Karpas-422 (cell line): ENCODE data around the gene KIFC1. TPM values are rescaled to one million over a fixed set of nuclear protein-coding genes. Genes with fewer than 3 reads are reported as not detected.
"Not testable (repeated sequence)": the region's sequence is repeated elsewhere in the genome, so short reads cannot be mapped to it uniquely, and the experiment has no call there.

ENCODE experiments used
- DNase-seq: peaks from one replicate; pipeline ENCODE4 v3.0.0-alpha.2; 2015
- H2AFZ ChIP-seq: fragments of 200-600 bp; sonication (generic); 2 replicates; pipeline ENCODE4 v1.6.1; 2014; ENCODE audit warnings: antibody characterized with exemption, low read length, mixed read lengths
- H3K27ac ChIP-seq: fragments of 200-600 bp; sonication (generic); 2 replicates; pipeline ENCODE4 v1.5.1; 2014; ENCODE audit warnings: mild to moderate bottlenecking, low read length, moderate library complexity
- H3K27me3 ChIP-seq: fragments of 200-600 bp; sonication (generic); 2 replicates; pipeline ENCODE4 v1.6.1; 2014; ENCODE audit warnings: low read length, mixed read lengths
- H3K36me3 ChIP-seq: fragments of 200-600 bp; sonication (generic); 2 replicates; pipeline ENCODE4 v1.6.1; 2014; ENCODE audit warnings: low read length, mixed read lengths; ENCODE audit not compliant: insufficient read depth
- H3K4me1 ChIP-seq: fragments of 200-600 bp; sonication (generic); 2 replicates; pipeline ENCODE4 v1.6.1; 2014; ENCODE audit warnings: mild to moderate bottlenecking, low read length, mixed read lengths
- H3K4me2 ChIP-seq: fragments of 200-600 bp; sonication (generic); 2 replicates; pipeline ENCODE4 v1.6.1; 2014; ENCODE audit warnings: low read length, low read depth, mild to moderate bottlenecking; ENCODE audit not compliant: poor library complexity, severe bottlenecking
- H3K4me3 ChIP-seq: fragments of 200-600 bp; sonication (generic); 2 replicates; pipeline ENCODE4 v1.5.1; 2014; ENCODE audit warnings: mild to moderate bottlenecking, antibody characterized with exemption, low read length, mixed read lengths
- H3K79me2 ChIP-seq: fragments of 200-600 bp; sonication (generic); 2 replicates; pipeline ENCODE4 v1.6.1; 2014; ENCODE audit warnings: mild to moderate bottlenecking, low read length, mixed read lengths
- H3K9ac ChIP-seq: fragments of 200-600 bp; sonication (generic); 2 replicates; pipeline ENCODE4 v1.6.0; 2014; ENCODE audit warnings: low read length
- H3K9me2 ChIP-seq: fragments of 200-600 bp; sonication (generic), shearing (Covaris generic); replicated peaks from 2 replicates; pipeline ENCODE4 v1.6.0; 2014; ENCODE audit warnings: mild to moderate bottlenecking, low read length, moderate library complexity; ENCODE audit not compliant: insufficient read depth
- H3K9me3 ChIP-seq: fragments of 300-700, 200-600 bp; sonication (generic); 2 replicates; pipeline ENCODE4 v1.6.1; 2014; ENCODE audit warnings: low read length, mixed read lengths
- H4K20me1 ChIP-seq: fragments of 200-600 bp; sonication (generic); 2 replicates; pipeline ENCODE4 v1.6.1; 2014; ENCODE audit warnings: mild to moderate bottlenecking, antibody characterized with exemption, low read length, low read depth; ENCODE audit not compliant: insufficient read depth
- total RNA-seq: library from RNA; depleted of rRNA; stranded (reverse); fragments of >200 nt; shearing (Covaris generic); gene quantifications from 2 replicates; pipeline ENCODE4 v1.2.3, GENCODE V29; 2014; ENCODE audit warnings: low replicate concordance; rRNA removed

KIFC1 gene, protein sequence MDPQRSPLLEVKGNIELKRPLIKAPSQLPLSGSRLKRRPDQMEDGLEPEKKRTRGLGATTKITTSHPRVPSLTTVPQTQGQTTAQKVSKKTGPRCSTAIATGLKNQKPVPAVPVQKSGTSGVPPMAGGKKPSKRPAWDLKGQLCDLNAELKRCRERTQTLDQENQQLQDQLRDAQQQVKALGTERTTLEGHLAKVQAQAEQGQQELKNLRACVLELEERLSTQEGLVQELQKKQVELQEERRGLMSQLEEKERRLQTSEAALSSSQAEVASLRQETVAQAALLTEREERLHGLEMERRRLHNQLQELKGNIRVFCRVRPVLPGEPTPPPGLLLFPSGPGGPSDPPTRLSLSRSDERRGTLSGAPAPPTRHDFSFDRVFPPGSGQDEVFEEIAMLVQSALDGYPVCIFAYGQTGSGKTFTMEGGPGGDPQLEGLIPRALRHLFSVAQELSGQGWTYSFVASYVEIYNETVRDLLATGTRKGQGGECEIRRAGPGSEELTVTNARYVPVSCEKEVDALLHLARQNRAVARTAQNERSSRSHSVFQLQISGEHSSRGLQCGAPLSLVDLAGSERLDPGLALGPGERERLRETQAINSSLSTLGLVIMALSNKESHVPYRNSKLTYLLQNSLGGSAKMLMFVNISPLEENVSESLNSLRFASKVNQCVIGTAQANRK
- 37.8 and 42.8 TPM in 2 replicates for total RNA-seq

DNA sequence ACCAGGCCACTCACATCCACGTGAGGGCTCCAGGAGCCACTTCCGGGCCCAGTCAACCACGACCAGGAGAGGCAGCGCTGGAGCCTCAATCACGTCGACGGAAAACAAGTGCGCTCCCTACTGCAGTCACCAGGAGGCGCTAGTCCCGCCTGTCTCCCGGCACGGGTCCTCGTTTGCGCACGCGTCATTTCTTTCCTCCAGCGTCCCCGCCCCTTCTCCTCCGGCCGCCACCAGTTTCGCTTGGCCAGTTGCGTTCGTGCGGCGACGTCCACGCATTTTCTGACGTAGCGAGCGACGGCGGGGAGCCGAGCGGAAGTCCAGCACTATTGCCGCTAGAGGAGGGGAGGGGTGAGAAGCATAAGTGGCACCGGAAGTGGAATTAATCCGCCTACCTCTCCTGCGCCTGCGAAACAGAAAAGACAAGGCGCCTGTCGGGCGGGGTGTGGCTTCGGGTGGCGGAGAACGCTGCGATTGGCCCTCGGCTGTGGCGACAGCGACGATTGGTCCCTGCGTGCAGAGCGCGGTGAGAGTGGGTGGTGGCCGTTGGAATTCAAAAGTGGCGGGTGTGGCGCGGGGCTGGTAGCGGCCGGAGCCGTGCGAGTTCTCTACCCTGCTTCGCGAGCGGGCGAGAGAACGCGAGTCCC is at the start of gene KIFC1:
Gene KIFC1 (plus strand): TSS at position 546 of the 644 bp plus-strand sequence. CDS start 163 bp downstream, outside the sequence.
- Histone ChIP-seq H3K9ac (peak within 1 kb of the TSS; percentile 89), H3K27ac (peak within 1 kb of the TSS; percentile 79), H3K4me3 (peak within 1 kb of the TSS; percentile 84), H3K9me3 (no peaks in the 10 kb centered on the region), H2AFZ (peak within 1 kb of the TSS; percentile 46), H4K20me1 (no peaks in the 10 kb centered on the region), H3K4me2 (peak within 1 kb of the TSS; percentile 80), H3K9me2 (no peaks in the 10 kb centered on the region), H3K4me1 (peaks cover 39% of the 10 kb centered on the region), H3K36me3 (peaks cover 12% of the 10 kb centered on the region; the same call in 1 of the 2 replicates), H3K27me3 (no peaks in the 10 kb centered on the region), H3K79me2 (peaks cover 47% of the 10 kb centered on the region)
- DNase-seq = peak; percentile 100

DNA sequence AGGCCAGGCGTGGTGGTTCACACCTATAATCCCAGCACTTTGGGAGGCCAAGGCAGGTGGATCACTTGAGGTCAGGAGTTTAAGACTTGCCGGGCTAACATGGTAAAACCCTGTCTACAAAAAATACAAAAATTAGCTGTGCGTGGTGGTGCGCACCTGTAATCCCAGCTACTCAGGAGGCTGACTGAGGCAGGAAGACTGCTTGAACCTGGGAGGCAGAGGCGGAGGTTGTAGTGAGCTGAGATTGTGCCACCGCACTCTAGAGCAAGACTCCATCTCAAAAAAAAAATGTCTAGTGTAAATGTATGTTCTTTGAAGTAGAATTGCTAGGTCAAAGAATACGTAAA is 48.0 kb upstream of the KIFC1 start:
- H3K4me3 ChIP-seq, H3K79me2 ChIP-seq: not testable (repeated sequence)

DNA sequence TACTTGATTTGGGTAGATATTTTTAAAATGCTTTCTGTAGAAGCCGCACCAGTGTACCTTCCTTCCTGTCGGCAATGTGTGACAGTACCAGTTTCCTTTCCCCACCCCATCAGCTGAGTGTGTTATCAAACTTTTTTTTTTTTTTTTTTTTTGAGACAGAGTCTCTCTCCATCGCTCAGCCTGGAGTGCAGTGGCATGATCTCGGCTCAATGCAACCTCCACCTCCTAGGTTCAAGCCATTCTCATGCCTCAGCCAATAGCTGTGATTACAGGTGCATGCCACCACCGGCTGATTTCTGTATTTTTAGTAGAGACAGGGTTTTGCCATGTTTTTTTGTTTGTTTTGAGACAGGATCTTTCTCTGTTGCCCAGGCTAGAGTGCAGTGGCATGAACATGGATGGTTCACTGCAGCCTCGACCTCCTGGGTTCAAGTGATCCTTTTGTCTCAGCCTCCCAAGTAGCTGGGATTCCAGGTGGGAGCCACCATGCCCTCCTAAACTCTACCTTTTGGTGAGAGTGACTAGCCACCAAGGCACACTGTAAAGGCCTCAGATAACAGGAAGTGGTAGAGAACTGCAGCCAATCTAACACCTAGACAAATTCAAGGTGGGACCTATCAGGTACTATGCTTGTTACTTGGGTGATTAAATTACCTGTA is 47.5 kb upstream of the KIFC1 start:
- Histone ChIP-seq H3K4me2 (peak overlapping the region; percentile 68), H3K27ac (no peak overlapping the region), H3K79me2 (no peaks in the 10 kb centered on the region), H2AFZ (peak overlapping the region; percentile 54; the same call in 1 of the 2 replicates), H3K36me3 (no peaks in the 10 kb centered on the region), H3K9me2 (no peaks in the 10 kb centered on the region), H3K27me3 (no peaks in the 10 kb centered on the region), H4K20me1 (no peaks in the 10 kb centered on the region), H3K4me1 (peaks cover 17% of the 10 kb centered on the region), H3K9me3 (no peaks in the 10 kb centered on the region), H3K4me3 (no peak overlapping the region), H3K9ac (no peak overlapping the region)
- DNase-seq = no peak

More for the DNA sequence above, 48.0 kb upstream of the KIFC1 start:
- not testable (repeated sequence) for H3K9me2 ChIP-seq, H3K9me3 ChIP-seq, H3K27ac ChIP-seq, H3K27me3 ChIP-seq, H4K20me1 ChIP-seq, DNase-seq, H3K36me3 ChIP-seq, H3K9ac ChIP-seq, H3K4me2 ChIP-seq
- Histone ChIP-seq H2AFZ (0 out of 2 replicates have a peak overlapping the region, but pooled peaks have one; percentile 54), H3K4me1 (peaks cover 17% of the 10 kb centered on the region)

DNA sequence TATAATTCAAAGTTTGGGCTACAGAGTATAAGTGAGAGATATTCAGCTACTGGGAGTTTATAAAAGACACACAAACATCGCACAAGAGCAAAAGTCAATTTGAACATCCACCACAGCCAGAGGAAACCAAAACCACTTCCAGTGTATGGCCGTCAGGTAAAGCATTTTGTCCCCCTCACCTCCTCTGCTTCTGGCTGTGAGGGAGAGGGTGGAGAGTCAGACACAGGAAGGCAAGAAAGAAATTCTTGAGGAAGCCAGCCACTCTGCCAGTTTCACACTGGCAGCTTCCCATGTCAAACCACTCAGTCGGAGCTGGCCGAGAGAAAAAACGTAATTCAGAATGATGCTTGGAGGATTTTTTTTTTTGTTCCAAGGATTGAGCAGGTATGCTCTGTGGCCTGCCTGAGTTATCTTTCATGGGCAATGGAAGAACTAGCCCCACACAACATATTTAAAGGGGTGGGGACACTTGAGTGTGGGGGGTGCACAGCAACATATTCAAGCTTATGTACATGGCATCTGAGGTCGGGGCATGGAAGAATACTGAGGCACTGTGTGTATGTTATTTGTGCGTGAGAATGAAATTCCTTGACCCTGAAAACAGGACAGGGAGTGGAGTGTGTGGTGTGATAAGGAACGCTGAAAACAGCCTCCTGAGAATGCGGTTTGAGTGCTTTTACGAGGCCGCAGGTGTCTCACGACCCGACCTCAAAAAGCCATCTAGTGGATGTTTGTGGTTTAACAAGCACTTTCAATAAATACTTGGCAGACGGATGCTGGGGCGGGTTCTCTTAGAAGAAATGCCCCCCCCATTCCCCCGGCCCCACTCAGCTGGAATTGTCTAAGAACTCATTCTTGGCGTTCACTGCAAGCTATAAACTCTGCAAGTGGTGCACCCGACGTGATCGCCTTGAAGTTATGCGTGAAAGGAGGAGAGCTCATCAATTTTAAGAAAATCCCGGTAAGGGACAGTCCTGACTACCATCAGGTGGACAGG is 46.6 kb upstream of the KIFC1 start:
- Histone ChIP-seq H3K4me3 (peak overlapping the region; percentile 35; the same call in 1 of the 2 replicates), H3K4me1 (peaks cover 17% of the 10 kb centered on the region), H4K20me1 (no peaks in the 10 kb centered on the region), H3K4me2 (peak overlapping the region; percentile 68), H3K9ac (peak overlapping the region; percentile 52), H3K27ac (no peak overlapping the region), H3K36me3 (no peaks in the 10 kb centered on the region), H3K9me2 (no peaks in the 10 kb centered on the region), H3K27me3 (no peaks in the 10 kb centered on the region), H2AFZ (peak overlapping the region; percentile 81; the same call in 1 of the 2 replicates), H3K9me3 (no peaks in the 10 kb centered on the region), H3K79me2 (no peaks in the 10 kb centered on the region)
- DNase-seq = peak; percentile 92

DNA sequence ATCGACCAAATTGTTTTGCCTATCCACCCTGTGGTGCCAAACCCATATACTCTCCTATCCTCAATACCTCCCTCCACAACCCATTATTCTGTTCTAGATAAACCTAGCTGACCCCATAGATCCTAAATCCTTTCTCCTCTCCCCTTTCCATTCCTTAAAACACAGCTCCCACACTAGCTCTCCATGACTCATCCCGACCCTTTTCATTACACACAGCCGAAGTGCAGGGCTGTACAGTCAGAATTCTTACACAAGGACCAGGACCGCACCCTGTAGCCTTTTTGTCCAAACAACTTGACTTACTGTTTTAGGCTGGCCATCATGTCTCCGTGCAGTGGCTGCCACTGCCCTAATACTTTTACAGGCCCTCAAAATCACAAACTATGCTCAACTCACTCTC is 44.7 kb upstream of the KIFC1 start:
- H3K9ac ChIP-seq, H2AFZ ChIP-seq, H3K9me2 ChIP-seq, H3K36me3 ChIP-seq, DNase-seq, H3K4me2 ChIP-seq, H4K20me1 ChIP-seq, H3K27ac ChIP-seq, H3K79me2 ChIP-seq, H3K27me3 ChIP-seq, H3K9me3 ChIP-seq, H3K4me3 ChIP-seq: not testable (repeated sequence)
- peaks cover 17% of the 10 kb centered on the region for H3K4me1 ChIP-seq

DNA sequence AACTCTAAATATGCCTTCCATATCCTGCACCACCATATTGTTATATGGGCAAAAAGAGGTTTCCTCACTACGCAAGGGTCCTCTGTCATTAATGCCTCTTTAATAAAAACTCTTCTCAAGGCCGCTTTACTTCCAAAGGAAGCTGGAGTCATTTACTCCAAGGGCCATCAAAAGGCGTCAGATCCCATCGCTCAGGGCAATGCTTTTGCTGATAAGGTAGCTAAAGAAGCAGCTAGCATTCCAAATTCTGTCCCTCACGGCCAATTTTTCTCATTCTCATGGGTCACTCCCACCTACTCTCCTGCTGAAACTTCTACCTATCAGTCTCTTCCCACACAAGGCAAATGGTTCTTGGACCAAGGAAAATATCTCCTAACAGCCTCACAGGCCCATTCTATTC is 43.8 kb upstream of the KIFC1 start:
- H3K9ac ChIP-seq = no peak overlapping the region
- no peaks in the 10 kb centered on the region for H3K27me3 ChIP-seq
- no peak overlapping the region for H3K27ac ChIP-seq
- H4K20me1 ChIP-seq = no peaks in the 10 kb centered on the region
- no peaks in the 10 kb centered on the region for H3K9me2 ChIP-seq
- H3K36me3 ChIP-seq = no peaks in the 10 kb centered on the region
- peaks cover 17% of the 10 kb centered on the region for H3K4me1 ChIP-seq
- no peak for DNase-seq
- no peak overlapping the region for H3K4me3 ChIP-seq
- no peaks in the 10 kb centered on the region for H3K9me3 ChIP-seq
- H3K79me2 ChIP-seq = no peaks in the 10 kb centered on the region
- H3K4me2 ChIP-seq = no peak overlapping the region
- no peak overlapping the region for H2AFZ ChIP-seq

DNA sequence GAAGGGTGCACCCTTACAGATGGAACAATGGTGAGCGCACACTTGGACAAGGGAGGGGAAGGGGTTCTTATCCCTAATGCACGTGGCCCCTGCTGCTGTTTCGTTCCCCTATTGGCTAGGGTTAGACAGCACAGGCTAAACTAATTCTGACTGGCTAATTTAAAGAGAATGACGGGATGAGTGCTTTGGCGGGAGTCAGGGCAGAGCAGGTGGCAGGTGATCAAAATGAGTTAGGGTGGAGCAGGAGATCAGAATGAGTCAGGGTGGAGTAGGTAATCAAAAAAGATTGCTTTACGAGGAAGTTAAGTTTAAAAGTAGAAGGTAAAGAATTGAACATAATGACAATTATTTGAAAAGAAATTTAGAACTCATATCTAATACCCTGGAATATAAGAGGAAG is 35.8 kb upstream of the KIFC1 start:
- not testable (repeated sequence) for H3K4me3 ChIP-seq, H2AFZ ChIP-seq, H3K79me2 ChIP-seq, H3K9me3 ChIP-seq, DNase-seq, H3K27me3 ChIP-seq, H3K27ac ChIP-seq, H3K4me1 ChIP-seq, H3K4me2 ChIP-seq, H4K20me1 ChIP-seq, H3K36me3 ChIP-seq, H3K9ac ChIP-seq, H3K9me2 ChIP-seq
